GM18511 (cell line): ENCODE results near the gene RHD.
A peak's percentile ranks its signal among the peaks of the same experiment; 100 is the strongest.
"Not testable (repeated sequence)": the region's sequence is repeated elsewhere in the genome, so short reads cannot be mapped to it uniquely, and the experiment has no call there.

Source experiments
- ATAC-seq: cut with Tn5 transposase; IDR thresholded peaks from one replicate; pipeline ENCODE4 v1.9.1; 2021; ENCODE audit warnings: mild to moderate bottlenecking, moderate library complexity; ENCODE audit not compliant: unreplicated experiment

Gene RHD

DNA sequence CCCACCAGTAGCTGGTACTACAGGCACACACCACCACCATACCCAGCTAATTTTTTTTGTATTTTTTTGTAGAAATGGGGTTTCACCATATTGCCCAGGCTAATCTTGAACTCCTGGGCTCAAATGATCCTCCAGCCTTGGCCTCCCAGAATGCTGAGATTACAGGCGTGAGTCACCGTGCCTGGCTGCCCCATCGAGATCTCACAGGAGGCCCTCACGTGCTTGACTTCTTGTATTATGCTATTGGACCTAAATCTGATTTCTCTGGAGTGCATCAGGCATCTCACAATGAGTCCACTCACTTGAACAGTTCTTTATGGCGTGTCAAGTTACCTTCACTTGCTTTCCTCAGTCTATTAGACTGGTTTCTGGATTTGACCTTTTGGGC is 15.7 kb upstream of the RHD start:
- no peak for ATAC-seq

DNA sequence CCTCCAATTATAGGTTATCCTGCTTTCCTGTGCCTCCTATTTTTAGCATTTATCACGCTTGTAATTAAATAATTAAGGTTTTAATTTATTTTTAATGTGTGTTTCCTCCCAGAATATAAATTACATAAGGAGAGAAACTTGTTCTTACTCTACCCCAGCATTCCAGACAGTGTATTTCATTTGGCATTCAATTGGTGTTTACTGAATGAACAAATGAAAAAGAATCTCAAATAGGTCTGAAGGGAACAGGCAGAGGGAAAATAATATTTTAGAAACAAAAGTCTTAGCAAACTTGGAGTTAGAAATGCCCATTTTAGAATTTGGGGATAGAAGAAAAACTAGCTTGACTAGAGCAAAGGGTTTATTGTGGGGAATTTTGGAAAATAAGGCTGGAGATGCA is 15.1 kb upstream of the RHD start:
- no peak for ATAC-seq

DNA sequence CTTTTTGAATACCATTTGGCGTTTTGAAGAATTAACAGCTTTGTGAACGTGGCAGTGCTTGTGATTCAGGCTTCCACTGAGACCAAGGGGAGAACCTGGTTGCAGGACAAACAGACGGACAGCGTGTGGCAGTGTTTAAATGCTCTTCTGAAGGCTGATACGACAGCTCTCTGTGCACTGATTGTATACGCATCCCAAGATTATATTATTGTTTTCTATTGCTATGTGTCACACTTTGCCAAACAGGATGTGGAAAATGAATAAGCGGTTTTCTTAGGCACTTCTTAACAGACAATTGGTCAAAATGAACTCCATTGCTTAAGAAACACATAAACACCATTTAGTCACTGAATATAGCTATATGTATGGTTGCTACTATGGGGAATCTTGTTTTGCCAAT is 12.5 kb upstream of the RHD start:
- ATAC-seq = not testable (repeated sequence)

DNA sequence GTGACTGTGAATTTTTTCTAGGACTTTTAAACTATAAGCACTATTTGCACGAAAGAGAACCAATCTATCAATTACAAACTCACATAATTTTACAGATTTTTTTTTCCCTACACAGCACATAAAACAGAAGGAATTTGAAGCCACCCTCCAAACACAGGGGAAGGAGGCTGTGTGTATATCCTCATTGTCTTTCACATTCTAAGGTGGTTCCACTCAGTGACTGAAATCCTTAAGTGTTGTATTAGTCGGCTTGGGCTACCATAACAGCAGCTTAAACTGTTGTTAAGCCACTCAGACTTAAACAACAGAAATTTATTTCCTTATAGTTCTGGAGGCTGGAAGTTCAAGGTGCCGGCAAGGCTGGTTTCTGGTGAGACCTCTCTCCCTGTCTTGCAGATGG is 12.0 kb upstream of the RHD start:
- ATAC-seq = not testable (repeated sequence)

DNA sequence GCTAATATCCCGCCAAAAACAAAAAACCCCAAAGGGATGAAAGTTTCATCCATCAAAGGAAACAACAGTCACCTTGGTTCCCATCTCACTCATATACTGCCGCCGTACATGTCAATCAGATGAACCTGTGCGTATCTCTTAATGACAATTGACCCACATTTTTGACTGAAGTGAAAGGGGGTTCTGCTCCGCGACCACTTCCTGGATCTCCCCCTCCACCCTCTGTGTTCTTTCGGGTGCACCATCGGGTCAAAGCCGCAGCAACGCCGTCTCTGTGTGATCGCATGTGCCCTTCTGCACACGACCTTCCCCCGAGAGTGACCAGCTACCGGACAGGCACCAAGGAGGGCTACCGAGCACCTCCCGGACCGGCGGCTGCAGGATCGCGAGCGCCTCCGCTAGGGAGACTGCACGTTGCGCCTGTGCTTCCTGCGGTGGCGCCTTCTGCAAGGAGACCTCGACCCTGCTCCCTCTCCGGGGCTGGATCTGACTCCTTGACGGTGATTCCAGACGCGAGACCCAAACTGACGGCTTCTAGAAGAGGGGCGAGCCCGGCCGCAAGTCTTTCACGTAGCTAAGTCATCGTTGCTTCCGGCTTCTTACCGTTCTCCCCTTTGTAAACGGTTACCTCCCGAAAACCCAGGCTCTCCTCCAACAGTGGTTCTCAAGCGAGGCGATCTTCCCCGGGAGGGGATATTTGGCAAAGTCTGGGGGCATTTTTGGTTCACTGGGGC is 5.6 kb upstream of the RHD start:
- ATAC-seq = peak; percentile 45

DNA sequence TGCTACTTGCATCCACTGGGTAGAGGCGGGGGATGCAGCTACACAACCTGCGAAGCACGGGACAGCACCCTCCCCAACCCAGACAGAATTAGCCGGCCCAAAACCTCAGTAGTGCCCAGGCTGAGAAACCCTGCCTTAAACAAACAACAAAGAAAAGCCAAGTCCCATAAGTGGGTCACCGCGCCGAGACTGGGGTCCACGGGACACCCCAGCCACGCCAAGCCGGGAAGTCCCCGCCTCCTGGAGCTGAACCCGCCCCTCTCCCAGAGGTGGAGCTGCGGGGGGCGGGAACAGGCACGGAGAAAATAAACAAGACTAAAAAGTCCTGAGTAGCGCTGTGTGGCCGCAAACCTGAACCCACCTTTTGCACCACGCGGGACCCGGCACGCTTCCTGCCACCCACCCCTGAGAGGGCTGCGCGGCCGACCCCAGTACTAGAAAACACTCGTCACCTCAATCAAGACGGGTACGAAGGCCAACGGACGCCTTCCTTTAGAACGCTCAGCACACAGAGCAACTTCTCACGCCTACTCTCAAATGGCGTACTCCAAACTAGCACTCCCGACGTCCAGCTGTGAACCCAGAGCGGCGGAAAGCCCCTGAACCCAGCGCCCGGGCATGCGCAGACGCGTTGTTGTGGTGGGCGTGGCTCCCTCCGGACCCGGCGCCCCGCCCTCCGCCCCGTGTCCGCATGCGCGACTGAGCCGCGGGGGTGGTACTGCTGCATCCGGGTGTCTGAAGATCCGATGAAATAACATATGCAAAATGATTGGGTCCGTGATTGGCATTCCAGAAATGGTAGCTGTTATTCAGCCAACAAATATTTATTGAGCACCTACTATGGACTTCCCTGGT is 4.8 kb upstream of the RHD start:
- ATAC-seq = peak; percentile 70

DNA sequence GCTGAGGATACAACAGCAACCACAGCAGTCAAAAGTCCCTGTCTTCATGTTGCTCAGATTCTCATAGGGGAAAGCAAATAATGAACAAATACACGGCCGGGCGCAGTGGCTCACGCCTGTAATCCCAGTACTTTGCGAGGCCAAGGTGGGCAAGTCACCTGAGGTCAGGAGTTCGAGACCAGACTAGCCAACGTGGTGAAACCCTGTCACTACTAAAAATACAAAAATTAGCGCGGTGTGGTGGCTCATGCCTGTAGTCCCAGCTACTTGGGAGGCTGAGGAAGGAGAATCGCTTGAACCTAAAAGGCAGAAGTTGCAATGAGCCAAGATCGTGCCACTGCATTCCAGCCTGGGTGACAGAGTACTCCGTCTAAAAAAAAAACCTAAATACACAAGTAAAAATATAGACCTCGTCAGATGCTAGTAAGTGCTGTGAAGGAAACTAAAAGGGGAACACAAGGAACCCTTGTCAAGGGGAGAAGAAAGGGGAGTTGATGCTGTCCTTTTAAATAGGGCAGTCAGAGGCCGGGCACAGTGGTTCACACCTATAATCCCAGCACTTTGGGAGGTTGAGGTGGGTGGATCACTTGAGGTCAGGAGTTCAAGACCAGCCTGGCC is 4.1 kb upstream of the RHD start:
- ATAC-seq = not testable (repeated sequence)

DNA sequence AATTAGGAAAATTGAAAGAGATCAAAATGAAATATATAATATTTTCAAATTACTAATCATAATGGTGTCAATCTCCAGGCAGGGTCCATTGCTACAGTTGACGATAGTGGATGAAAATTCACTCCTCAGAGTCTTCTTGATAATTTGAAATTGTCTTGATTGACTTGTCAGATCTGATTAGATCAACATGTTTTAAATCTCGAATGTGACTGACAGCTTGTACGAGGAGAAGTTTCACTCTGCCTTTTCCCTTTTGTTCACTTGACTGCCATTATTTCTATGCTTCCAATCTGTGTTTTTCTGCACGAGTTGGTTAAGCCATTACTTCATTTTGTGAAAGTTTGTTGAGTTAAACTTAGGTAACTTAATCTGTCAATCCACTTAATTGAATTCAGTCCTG is 3.3 kb downstream of the RHD start:
- not testable (repeated sequence) for ATAC-seq

DNA sequence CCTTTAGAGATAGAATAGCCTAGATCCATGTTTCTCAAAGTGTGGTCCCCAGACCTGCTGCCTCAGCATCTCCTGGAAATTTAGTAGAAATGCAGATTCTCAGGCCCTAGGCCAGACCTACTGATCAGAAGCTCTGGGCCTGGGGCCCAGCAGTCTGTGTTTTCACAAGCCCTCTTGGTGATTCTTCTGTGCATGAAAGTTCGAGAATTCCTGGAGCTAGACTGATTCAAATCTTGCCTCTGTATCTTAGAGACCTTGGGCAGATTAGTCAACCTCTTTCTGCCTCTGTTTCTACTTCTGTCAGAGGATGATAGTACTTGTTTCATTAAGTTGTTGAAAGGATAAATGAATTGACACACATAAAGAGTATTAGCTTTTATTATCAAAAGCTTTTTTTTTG is 5.0 kb downstream of the RHD start:
- not testable (repeated sequence) for ATAC-seq

DNA sequence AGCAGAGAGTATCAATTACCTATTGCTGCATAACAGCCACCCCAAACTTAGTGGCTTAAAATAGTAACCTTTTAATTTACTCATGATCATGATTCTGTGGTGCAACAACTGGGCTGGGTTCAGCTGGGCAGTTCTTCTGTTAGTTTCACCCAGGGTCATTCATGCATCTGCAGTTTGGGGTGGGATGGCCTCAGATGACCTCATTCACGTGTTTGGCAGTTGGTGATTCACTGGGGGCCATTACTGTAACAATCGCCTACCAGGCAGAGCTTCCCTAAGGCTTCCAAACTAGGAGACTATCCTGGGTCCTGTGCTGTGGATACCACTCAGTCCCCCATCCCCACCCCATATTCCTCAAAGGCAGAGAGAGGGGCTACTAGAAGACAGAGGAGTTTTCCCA is 6.0 kb downstream of the RHD start:
- ATAC-seq = not testable (repeated sequence)

DNA sequence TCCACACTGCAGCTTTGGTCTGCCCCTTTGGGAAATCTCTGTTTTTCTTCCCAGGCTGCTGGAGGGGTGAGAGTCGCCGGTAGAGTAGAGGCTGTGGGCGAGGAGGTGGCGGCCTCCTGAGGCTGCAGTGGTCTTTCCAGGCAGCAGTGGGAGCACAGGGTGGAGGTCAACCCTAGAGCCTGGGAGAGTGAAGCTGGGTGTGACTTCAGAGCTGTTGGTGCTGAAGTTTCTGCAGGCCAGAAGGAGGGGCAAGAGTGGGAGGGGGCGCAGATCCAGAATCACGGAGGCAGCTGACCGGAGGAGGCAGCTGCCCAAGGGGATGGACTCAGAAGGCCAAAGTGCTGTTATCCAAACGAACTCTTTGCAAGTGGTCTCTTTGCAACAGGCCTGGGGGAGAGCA is 6.5 kb downstream of the RHD start:
- ATAC-seq = not testable (repeated sequence)

DNA sequence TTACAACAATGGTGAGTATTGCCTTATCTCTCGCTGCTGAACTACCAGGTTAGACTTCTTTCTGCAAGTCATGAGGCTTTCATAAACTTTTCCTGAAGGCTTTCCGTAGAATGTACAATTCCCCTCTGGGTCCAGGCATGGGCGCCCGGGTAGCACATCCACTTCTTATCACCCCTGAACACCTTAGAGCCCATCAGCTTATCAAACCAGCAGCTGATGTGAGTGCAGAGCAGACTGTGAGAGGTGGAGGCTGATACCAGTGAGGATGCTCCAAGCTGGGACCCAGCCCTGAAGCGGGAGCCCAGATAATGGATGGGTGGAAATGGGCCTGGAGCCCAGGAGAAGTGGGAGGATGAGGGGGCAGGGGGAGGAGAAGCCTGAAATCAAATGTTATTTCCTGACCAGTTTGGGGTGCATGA is 7.4 kb downstream of the RHD start:
- ATAC-seq = not testable (repeated sequence)

DNA sequence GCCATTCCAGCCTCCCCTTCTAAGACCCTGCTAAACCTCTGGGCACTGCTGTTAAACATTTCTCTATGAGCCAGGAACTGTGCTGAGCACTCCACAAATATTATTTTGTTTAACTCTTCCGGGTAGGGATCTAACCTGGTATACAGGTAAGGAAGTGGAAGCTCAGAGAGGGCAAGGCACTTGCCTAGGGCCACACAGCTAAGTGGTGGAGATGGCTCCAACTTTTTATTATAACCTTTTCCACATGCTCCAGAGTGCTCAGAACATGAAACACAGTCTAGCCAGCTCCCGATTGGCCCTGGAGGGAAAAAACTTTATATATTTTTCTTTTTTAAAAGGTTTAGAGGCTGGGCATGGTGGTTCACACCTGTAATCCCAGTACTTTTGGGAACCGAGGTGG is 13.6 kb downstream of the RHD start:
- ATAC-seq = not testable (repeated sequence)

DNA sequence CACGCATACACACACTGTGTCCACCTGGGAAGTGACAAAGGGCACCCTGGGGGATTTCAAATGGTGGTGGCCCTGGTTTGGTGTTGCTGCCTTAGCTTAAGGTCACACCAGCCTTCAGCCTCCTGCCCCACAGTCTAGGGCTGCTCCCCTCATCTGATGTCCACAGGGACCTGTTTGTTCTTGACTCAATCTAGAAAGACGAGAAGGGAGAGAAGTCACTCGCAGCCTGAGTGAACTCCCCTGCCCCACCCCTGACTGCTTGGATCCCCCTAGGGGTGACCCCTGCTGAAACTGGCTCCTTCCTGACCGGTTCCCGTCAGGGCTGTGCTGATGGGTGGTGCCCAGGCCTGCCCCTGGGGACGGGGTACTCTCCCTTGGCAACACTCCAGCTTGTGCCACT is 14.9 kb downstream of the RHD start:
- not testable (repeated sequence) for ATAC-seq

DNA sequence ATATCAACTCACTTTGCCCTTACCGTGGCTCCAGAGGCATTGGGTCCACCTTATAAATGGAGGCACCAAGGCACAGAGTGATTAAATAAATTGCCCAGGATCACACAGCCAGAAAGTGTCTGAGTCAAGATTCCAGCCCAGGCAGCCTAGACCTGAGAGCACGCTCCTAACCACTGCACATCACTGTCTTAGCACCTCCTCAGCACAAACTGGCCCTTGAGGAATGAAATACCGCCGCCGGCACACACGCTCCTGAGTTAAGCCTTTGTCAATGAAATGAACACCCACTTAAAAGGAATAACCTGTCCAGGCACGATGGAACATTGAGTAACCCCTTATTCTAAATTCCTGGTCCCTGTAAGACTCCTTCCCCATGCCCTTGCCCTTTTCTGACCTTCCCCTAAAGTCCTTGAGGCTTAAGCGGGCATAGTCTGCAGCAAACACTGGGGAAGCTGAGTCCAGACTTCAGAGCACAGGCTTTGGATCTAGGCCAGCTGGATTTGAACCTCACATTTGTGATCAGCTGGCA is 16.3 kb downstream of the RHD start:
- not testable (repeated sequence) for ATAC-seq

DNA sequence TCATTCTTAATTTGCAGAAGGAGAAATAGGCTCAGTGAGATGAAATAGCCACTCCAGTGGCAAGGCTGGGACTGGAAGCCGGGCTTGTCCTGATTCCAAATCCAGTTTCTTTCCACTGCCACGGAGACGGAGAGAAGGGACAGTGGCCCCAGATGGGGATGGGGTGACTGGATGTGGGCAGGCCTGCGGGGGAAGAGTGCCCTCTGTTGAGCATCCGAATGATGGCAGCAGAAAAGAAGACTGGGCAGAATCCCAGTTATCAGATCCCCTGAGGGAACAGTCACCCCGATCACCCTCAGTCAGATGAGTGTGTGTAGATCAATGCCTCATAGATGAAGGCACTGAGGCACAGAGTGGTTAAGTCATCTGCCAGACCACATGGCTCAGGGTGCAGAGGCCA is 17.7 kb downstream of the RHD start:
- not testable (repeated sequence) for ATAC-seq

DNA sequence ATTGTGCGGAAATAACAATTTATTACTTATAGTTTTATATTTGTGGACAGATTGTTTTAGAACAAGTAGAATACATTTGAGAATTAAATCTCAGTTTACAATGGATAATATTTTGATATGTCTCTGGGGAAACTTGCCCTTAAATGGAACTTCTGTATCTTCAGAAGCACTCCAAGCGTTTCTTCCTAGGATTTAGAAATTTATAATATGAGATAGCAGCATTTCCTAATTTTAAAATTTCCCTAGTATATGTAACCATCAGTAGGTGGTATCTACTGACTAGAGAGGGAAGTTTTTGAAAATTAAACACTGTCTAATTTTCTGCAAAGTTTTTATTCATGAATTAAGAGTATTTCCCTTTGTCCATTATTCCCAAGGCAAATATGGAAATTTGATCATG is 21.1 kb downstream of the RHD start:
- not testable (repeated sequence) for ATAC-seq

DNA sequence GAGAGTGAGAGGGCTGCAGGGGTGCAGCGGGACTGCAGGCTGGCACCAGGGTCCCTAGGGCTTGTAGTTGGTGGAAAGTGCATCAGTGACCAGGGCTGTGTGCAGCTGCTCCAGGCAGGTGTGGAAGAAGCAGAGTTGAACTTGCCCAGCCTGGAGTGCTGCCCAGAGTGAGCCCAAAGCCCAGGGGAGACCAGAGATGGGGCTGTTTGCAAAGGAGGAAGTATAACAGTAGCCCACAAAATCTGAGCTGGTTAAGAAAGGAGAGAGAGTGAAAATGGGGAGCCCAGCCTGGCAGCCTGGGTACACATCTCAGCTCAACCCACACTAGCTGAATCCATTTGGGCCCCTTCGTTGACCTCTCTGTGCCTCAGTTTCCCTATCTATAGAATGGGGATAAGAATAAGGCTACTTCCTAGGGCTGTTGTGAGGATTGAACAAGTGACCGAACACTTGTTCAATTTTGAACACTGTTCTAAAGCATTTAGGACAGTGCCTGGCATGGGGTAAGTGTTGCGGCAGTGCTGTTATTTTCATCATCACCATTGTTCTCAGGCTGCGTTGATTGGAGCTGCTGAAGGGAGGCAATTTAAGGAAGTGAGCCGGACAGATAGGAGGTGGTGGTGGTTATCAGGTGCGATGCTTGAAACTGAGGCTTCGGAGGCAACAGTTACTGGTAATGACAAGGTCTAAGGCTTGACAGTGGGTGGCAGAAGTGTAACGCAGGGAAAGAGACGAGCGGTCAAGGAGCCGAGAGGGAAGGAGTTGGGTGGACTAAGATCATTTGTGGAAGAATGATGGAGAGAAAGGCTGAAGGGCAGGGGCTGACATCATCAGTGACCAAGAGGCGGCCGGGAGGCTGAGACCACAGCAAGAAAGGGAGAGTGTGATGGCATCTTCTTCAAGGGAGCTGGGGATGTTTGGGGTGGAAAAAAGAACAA is 22.8 kb downstream of the RHD start:
- ATAC-seq = not testable (repeated sequence)

DNA sequence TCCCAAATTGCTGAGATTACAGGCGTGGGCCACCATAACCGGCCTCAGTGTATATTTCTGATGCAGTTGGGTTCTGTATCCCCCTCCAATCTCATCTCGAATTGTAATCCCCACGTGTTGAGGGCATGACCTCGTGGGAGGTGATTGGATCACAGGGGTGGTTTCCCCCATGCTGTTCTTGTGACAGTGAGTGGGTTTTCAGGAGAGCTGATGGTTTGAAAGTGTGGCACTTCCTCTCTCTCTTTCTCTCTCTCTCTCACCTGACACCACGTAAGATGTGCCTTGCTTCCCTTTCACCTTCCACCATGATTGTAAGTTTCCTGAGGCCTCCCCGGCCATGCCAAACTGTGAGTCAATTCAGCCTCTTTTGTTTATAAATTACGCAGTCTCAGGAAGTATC is 24.2 kb downstream of the RHD start:
- not testable (repeated sequence) for ATAC-seq

DNA sequence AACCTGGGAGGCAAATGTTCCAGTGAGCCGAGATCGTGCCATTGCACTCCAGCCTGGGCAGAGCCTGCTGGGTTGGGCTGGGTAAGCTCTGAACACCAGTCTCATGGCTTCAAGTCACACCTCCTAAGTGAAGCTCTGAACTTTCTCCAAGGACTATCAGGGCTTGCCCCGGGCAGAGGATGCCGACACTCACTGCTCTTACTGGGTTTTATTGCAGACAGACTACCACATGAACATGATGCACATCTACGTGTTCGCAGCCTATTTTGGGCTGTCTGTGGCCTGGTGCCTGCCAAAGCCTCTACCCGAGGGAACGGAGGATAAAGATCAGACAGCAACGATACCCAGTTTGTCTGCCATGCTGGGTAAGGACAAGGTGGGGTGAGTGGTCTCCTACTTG is 28.4 kb downstream of the RHD start:
- ATAC-seq = not testable (repeated sequence)
